Measurements from ENCODE around the gene SCN8A.

DNA sequence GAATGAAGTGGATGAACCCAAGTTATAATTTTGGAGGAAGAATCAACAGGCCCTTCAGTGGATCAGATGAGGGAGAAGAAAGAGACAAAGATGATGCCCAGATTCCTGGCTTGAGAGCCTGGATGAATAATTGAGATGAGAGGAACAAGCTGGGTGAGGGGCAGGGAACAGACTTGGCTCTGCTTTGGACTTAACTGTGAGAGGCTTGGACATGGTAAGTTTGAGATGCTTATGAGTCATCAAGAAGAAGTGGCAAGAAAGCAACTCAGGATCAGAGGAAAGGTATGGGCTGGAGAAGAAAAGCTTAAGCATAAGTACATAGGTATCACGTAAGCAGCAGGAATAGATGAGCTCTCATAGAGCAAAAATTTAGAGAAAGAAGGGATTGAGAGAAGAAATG is 202.2 kb downstream of the SCN8A start:
- TF ChIP-seq POLR2AphosphoS5 (IDR thresholded peaks at IDR 0.05; ENCODE audit: low read depth) (no peak), CTCF (conservative IDR thresholded peaks at IDR 0.05; ENCODE audit: low read depth in 2 of 2) (no peak), EZH2phosphoT487 (IDR thresholded peaks at IDR 0.05; ENCODE audit: unreplicated experiment) (no peak), CREB1 (CRISPR knock-in tag; IDR thresholded peaks at IDR 0.05; ENCODE audit: low read depth) (no peak), EZH2 (IDR thresholded peaks at IDR 0.05; ENCODE audit: low read depth, unreplicated experiment) (no peak), JUNB (IDR thresholded peaks at IDR 0.05; ENCODE audit: unreplicated experiment) (no peak), ZNF331 (CRISPR knock-in tag; IDR thresholded peaks at IDR 0.05; ENCODE audit: low read depth) (no peak), STAT1 (IDR thresholded peaks at IDR 0.05; ENCODE audit: unreplicated experiment) (no peak), NANOG (IDR thresholded peaks at IDR 0.05; ENCODE audit: borderline replicate concordance) (no peak), ZNF114 (CRISPR knock-in tag; IDR thresholded peaks at IDR 0.05) (no peak)
- TF ChIP-seq, protein P1, sequence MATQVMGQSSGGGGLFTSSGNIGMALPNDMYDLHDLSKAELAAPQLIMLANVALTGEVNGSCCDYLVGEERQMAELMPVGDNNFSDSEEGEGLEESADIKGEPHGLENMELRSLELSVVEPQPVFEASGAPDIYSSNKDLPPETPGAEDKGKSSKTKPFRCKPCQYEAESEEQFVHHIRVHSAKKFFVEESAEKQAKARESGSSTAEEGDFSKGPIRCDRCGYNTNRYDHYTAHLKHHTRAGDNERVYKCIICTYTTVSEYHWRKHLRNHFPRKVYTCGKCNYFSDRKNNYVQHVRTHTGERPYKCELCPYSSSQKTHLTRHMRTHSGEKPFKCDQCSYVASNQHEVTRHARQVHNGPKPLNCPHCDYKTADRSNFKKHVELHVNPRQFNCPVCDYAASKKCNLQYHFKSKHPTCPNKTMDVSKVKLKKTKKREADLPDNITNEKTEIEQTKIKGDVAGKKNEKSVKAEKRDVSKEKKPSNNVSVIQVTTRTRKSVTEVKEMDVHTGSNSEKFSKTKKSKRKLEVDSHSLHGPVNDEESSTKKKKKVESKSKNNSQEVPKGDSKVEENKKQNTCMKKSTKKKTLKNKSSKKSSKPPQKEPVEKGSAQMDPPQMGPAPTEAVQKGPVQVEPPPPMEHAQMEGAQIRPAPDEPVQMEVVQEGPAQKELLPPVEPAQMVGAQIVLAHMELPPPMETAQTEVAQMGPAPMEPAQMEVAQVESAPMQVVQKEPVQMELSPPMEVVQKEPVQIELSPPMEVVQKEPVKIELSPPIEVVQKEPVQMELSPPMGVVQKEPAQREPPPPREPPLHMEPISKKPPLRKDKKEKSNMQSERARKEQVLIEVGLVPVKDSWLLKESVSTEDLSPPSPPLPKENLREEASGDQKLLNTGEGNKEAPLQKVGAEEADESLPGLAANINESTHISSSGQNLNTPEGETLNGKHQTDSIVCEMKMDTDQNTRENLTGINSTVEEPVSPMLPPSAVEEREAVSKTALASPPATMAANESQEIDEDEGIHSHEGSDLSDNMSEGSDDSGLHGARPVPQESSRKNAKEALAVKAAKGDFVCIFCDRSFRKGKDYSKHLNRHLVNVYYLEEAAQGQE (IDR thresholded peaks at IDR 0.05; ENCODE audit: unreplicated experiment): no peak
- TF ChIP-seq, protein P2, sequence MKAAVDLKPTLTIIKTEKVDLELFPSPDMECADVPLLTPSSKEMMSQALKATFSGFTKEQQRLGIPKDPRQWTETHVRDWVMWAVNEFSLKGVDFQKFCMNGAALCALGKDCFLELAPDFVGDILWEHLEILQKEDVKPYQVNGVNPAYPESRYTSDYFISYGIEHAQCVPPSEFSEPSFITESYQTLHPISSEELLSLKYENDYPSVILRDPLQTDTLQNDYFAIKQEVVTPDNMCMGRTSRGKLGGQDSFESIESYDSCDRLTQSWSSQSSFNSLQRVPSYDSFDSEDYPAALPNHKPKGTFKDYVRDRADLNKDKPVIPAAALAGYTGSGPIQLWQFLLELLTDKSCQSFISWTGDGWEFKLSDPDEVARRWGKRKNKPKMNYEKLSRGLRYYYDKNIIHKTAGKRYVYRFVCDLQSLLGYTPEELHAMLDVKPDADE (IDR thresholded peaks at IDR 0.05): no peak
- TF ChIP-seq, protein P3, sequence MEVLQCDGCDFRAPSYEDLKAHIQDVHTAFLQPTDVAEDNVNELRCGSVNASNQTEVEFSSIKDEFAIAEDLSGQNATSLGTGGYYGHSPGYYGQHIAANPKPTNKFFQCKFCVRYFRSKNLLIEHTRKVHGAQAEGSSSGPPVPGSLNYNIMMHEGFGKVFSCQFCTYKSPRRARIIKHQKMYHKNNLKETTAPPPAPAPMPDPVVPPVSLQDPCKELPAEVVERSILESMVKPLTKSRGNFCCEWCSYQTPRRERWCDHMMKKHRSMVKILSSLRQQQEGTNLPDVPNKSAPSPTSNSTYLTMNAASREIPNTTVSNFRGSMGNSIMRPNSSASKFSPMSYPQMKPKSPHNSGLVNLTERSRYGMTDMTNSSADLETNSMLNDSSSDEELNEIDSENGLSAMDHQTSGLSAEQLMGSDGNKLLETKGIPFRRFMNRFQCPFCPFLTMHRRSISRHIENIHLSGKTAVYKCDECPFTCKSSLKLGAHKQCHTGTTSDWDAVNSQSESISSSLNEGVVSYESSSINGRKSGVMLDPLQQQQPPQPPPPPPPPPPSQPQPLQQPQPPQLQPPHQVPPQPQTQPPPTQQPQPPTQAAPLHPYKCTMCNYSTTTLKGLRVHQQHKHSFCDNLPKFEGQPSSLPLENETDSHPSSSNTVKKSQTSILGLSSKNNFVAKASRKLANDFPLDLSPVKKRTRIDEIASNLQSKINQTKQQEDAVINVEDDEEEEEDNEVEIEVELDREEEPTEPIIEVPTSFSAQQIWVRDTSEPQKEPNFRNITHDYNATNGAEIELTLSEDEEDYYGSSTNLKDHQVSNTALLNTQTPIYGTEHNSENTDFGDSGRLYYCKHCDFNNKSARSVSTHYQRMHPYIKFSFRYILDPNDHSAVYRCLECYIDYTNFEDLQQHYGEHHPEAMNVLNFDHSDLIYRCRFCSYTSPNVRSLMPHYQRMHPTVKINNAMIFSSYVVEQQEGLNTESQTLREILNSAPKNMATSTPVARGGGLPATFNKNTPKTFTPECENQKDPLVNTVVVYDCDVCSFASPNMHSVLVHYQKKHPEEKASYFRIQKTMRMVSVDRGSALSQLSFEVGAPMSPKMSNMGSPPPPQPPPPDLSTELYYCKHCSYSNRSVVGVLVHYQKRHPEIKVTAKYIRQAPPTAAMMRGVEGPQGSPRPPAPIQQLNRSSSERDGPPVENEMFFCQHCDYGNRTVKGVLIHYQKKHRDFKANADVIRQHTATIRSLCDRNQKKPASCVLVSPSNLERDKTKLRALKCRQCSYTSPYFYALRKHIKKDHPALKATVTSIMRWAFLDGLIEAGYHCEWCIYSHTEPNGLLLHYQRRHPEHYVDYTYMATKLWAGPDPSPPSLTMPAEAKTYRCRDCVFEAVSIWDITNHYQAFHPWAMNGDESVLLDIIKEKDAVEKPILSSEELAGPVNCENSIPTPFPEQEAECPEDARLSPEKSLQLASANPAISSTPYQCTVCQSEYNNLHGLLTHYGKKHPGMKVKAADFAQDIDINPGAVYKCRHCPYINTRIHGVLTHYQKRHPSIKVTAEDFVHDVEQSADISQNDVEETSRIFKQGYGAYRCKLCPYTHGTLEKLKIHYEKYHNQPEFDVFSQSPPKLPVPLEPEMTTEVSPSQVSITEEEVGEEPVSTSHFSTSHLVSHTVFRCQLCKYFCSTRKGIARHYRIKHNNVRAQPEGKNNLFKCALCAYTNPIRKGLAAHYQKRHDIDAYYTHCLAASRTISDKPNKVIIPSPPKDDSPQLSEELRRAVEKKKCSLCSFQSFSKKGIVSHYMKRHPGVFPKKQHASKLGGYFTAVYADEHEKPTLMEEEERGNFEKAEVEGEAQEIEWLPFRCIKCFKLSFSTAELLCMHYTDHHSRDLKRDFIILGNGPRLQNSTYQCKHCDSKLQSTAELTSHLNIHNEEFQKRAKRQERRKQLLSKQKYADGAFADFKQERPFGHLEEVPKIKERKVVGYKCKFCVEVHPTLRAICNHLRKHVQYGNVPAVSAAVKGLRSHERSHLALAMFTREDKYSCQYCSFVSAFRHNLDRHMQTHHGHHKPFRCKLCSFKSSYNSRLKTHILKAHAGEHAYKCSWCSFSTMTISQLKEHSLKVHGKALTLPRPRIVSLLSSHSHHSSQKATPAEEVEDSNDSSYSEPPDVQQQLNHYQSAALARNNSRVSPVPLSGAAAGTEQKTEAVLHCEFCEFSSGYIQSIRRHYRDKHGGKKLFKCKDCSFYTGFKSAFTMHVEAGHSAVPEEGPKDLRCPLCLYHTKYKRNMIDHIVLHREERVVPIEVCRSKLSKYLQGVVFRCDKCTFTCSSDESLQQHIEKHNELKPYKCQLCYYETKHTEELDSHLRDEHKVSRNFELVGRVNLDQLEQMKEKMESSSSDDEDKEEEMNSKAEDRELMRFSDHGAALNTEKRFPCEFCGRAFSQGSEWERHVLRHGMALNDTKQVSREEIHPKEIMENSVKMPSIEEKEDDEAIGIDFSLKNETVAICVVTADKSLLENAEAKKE (CRISPR knock-in tag; IDR thresholded peaks at IDR 0.05): no peak

All from GM23338 (cell line).